HG02610 (cell line): Measurements from ENCODE around the gene B4GALT5.

Experiments used
- ATAC-seq: cut with Tn5 transposase; IDR thresholded peaks from one replicate; pipeline ENCODE4 v1.9.1; 2021; ENCODE audit warnings: mild to moderate bottlenecking, moderate library complexity; ENCODE audit not compliant: unreplicated experiment

Gene B4GALT5

DNA sequence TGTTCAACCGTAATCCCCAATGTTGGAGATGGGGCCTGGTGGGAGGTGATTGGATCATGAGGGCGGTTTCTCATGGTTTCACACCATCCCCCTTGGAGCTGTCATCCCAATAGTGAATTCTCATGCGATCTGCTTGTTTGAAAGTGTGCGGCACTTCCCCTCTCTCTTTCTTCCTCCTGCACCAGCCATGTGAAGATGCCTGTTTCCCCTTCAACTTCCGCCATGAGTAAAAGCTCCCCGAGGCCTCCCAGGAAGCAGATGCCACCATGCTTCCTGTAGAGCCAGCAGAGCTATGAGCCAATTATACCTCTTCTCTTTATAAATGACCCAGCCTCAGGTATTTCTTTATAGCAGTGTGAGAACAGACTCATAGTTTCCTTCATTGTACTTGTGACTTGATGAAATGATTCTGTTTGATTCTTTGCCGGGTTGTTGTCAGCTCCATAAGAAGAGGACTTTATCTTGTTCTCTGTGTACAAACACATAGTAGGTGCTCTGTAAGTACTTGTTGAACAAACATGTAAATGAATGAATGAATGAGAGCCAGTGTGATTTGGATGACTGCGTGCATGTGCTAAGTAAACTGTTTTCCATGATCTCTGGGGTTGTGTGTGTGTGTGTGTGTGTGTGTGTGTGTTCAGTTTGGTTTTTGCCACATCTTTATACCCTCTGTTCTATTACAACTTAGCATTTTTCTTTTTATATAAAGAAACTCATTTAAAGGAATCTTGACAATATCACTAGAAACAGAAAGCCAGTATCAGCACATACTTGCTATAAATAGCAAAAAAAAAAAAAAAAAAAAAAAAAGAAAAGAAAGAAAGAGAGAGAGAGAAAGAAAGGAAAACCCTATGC, 123.3 kb downstream of the B4GALT5 start:
- no peak for ATAC-seq

GRCh38 chr20:49589747-49590146, 123.9 kb downstream of the B4GALT5 start:
- ATAC-seq = no peak

- ATAC-seq = no peak
Measured at GRCh38 chr20:49587111-49587570, 126.5 kb downstream of the B4GALT5 start.

- no peak for ATAC-seq
Measured at GRCh38 chr20:49585585-49586245, 128.0 kb downstream of the B4GALT5 start.

GRCh38 chr20:49584418-49585382, 129.0 kb downstream of the B4GALT5 start:
- no peak for ATAC-seq

- ATAC-seq = no peak
Measured at GRCh38 chr20:49583669-49584417, 129.8 kb downstream of the B4GALT5 start.

DNA sequence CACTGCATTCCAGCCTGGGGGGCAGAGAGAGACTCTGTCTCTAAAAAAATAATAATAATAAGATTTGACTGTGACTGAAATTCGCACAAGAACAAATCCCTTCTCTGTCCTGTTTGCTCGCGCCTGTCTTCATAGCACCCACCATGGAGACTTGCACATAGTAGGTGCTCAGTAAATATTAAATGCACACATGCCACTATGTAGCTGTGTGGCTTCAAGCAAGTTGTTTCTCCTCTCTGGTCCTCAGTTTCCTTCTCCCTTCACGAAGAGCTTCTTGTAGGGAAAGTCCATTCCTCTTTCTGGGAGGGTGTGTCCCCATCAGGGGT, 130.4 kb downstream of the B4GALT5 start:
- ATAC-seq = no peak
